Muscle of leg (tissue), 11 donors: ENCODE results near the gene FIGLA. TPM values are rescaled to one million over a fixed set of nuclear protein-coding genes. Genes with fewer than 3 reads are reported as not detected.

Experiments used
- DNase-seq: peaks from one replicate; pipeline ENCODE4 v3.0.0; 2013
- H3K27ac ChIP-seq: one replicate; pipeline ENCODE4 v1.5.1; 2013; ENCODE audit warnings: mild to moderate bottlenecking, low read length, control low read depth
- H3K27me3 ChIP-seq: one replicate; pipeline ENCODE4 v1.6.1; 2013; ENCODE audit warnings: low read length; ENCODE audit not compliant: control insufficient read depth, insufficient read depth
- H3K36me3 ChIP-seq: one replicate; pipeline ENCODE4 v1.6.1; 2013; ENCODE audit warnings: low read length; ENCODE audit not compliant: control insufficient read depth, insufficient read depth
- H3K4me1 ChIP-seq: one replicate; pipeline ENCODE4 v1.6.1; 2013; ENCODE audit warnings: low read length; ENCODE audit not compliant: control insufficient read depth, insufficient read depth
- H3K4me3 ChIP-seq: one replicate; pipeline ENCODE4 v1.5.1; 2013; ENCODE audit warnings: low read length, control low read depth
- H3K9me3 ChIP-seq: replicated peaks from 2 replicates; pipeline ENCODE4 v1.6.1; 2013; ENCODE audit warnings: low read depth, low read length; ENCODE audit not compliant: control insufficient read depth
- WGBS: methylation state at CpG from one replicate; pipeline ENCODE4 v1.1.5; 2013; ENCODE audit warnings: missing lambda C conversion rate; ENCODE audit not compliant: insufficient coverage; 5-methylcytosine and 5-hydroxymethylcytosine counted together
- polyA plus RNA-seq, 8 donors: library from polyadenylated mRNA; unstranded; fragments of 120-200 nt; gene quantifications; one replicate each; pipeline versions ENCODE4 v1.2.1 to v1.2.3, GENCODE V29; 2013; ENCODE audit warnings: inconsistent platforms in 1 of 8, low replicate concordance in 1 of 8; ENCODE audit not compliant: insufficient read length in 8 of 8, insufficient read depth in 1 of 8
- total RNA-seq: library from RNA; stranded (reverse); fragments of 120-200 nt; gene quantifications from one replicate; pipeline ENCODE4 v1.2.4, GENCODE V29; 2013

Gene FIGLA
- total and polyA plus RNA-seq, 9 donors: not detected

GRCh38 chr2:70732766-70733645, 57.4 kb downstream of the FIGLA start:
- H3K27me3 ChIP-seq: peaks cover 18% of the 10 kb centered on the region
- no peaks in the 10 kb centered on the region for H3K9me3 ChIP-seq
- H3K4me1 ChIP-seq: peaks cover 4% of the 10 kb centered on the region
- H3K4me3 ChIP-seq: no peak overlapping the region
- no peaks in the 10 kb centered on the region for H3K36me3 ChIP-seq
- DNase-seq: no peak
- no peak overlapping the region for H3K27ac ChIP-seq
- WGBS: 45% methylated on average over 4 of the region's 6 CpGs

- no CpG with 5 or more reads among the region's 2 CpGs for WGBS
- DNase-seq: no peak
Measured at GRCh38 chr2:70730730-70731129, 59.7 kb downstream of the FIGLA start.

GRCh38 chr2:70729647-70730046, 60.8 kb downstream of the FIGLA start:
- Histone ChIP-seq H3K36me3 (no peaks in the 10 kb centered on the region), H3K27ac (no peak overlapping the region), H3K4me3 (no peak overlapping the region), H3K27me3 (peaks cover 13% of the 10 kb centered on the region), H3K9me3 (no peaks in the 10 kb centered on the region), H3K4me1 (peaks cover 4% of the 10 kb centered on the region)
- DNase-seq: no peak
- WGBS: no CpG with 5 or more reads among the region's 1 CpG

More at GRCh38 chr2:70730730-70731129, 59.7 kb downstream of the FIGLA start:
- no peaks in the 10 kb centered on the region for H3K36me3 ChIP-seq
- H3K4me1 ChIP-seq: peaks cover 4% of the 10 kb centered on the region
- H3K27ac ChIP-seq: no peak overlapping the region
- H3K9me3 ChIP-seq: no peaks in the 10 kb centered on the region
- H3K4me3 ChIP-seq: no peak overlapping the region
- H3K27me3 ChIP-seq: peaks cover 15% of the 10 kb centered on the region

- Histone ChIP-seq H3K27me3 (peaks cover 5% of the 10 kb centered on the region), H3K27ac (no peak overlapping the region), H3K36me3 (no peaks in the 10 kb centered on the region), H3K4me1 (peaks cover 4% of the 10 kb centered on the region), H3K4me3 (no peak overlapping the region), H3K9me3 (no peaks in the 10 kb centered on the region)
- no peak for DNase-seq
- 93% methylated on average over 3 of the region's 7 CpGs for WGBS
Measured at GRCh38 chr2:70728128-70728527, 62.3 kb downstream of the FIGLA start.

Other genes with a start within 250 kb of the FIGLA start
- 0.44 TPM for gene TGFA, start 236.8 kb downstream of the FIGLA start, total RNA-seq
- gene TGFA, start 236.8 kb downstream of the FIGLA start, polyA plus RNA-seq: 1 to 10 TPM in 2 of 8 donors, under 1 TPM in 6; 0.28 to 1.2 (median 0.67) TPM
- 0.98 TPM for gene ADD2, start 22.4 kb downstream of the FIGLA start, total RNA-seq
- gene ADD2, start 22.4 kb downstream of the FIGLA start, polyA plus RNA-seq: 1 to 10 TPM; 1.6 to 4.2 (median 2.4) TPM
- 0.09 TPM for gene CLEC4F, start 30.0 kb upstream of the FIGLA start, total RNA-seq
- under 1 TPM in 7 of 8 donors, not detected in 1; 0.06 to 0.53 (median 0.15) TPM for gene CLEC4F, start 30.0 kb upstream of the FIGLA start, polyA plus RNA-seq
- 0.13 TPM for gene CD207, start 45.2 kb upstream of the FIGLA start, total RNA-seq
- gene CD207, start 45.2 kb upstream of the FIGLA start, polyA plus RNA-seq: under 1 TPM in 5 of 8 donors, not detected in 3; 0.06 to 0.69 (median 0.11) TPM
- 1.7 TPM for gene VAX2, start 109.9 kb upstream of the FIGLA start, total RNA-seq
- gene VAX2, start 109.9 kb upstream of the FIGLA start, polyA plus RNA-seq: 1 to 10 TPM; 1.6 to 4.0 (median 3.1) TPM
- 0.62 TPM for gene ATP6V1B1, start 145.3 kb upstream of the FIGLA start, total RNA-seq
- 1 to 10 TPM in 3 of 8 donors, under 1 TPM in 5; 0.30 to 2.7 (median 0.89) TPM for gene ATP6V1B1, start 145.3 kb upstream of the FIGLA start, polyA plus RNA-seq
- 0.80 TPM for gene ANKRD53, start 188.0 kb upstream of the FIGLA start, total RNA-seq
- 1 to 10 TPM in 5 of 8 donors, under 1 TPM in 3; 0.72 to 2.0 (median 1.1) TPM for gene ANKRD53, start 188.0 kb upstream of the FIGLA start, polyA plus RNA-seq
- gene TEX261, start 204.2 kb upstream of the FIGLA start, total RNA-seq: 16.0 TPM
- gene TEX261, start 204.2 kb upstream of the FIGLA start, polyA plus RNA-seq: 10 to 100 TPM; 33.5 to 41.8 (median 36.9) TPM